GM18858 (cell line): ENCODE measurements around the gene IQCK.

ENCODE experiments used
- ATAC-seq: cut with Tn5 transposase; IDR thresholded peaks from one replicate; pipeline ENCODE4 v1.9.1; 2021; ENCODE audit not compliant: unreplicated experiment

Gene IQCK

GRCh38 chr16:19830902-19831560 is 113.0 kb downstream of the IQCK start:
- ATAC-seq: no peak

- ATAC-seq: no peak
Observed at GRCh38 chr16:19831678-19832077, 113.6 kb downstream of the IQCK start.

DNA sequence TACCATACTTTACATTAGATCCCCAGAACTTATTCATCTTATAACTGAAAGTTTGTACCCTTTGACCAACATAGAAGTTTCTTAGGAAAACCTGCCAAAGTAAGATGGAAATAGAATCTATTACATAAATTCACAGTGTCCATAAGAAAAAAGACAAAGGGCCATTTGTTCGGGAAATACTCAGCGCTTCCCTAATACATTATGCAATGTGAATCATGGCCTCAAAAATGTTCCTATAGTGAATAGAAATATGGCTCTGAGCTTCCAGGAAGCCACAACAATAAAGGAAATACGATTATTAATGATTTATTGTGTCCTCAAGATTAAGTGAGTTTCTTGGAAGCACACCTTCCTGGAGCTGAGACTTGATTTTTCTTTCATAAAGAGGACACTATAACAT is 115.1 kb downstream of the IQCK start:
- ATAC-seq: no peak

DNA sequence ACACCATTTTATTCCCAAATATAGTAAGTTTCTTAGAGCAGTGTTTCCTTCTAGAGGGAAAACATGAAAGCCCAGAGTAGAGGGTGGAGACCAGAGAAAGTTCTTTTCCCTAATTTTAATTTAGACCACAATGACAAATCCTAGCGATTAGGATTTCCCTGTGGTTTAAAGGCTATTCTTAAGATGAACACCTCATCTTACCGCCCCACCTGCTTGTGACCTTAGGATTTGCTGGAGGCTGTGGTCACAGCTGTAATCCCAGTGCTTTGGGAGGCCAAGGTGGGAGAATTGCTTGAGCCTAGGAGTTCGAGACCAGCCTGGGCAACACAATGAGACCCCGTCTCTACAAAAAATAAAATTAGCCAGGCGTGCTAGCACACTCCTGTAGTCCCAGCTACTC is 115.5 kb downstream of the IQCK start:
- no peak for ATAC-seq

GRCh38 chr16:19835196-19835595 is 117.1 kb downstream of the IQCK start:
- no peak for ATAC-seq

- ATAC-seq: no peak
Observed at GRCh38 chr16:19835968-19836421, 117.9 kb downstream of the IQCK start.

DNA sequence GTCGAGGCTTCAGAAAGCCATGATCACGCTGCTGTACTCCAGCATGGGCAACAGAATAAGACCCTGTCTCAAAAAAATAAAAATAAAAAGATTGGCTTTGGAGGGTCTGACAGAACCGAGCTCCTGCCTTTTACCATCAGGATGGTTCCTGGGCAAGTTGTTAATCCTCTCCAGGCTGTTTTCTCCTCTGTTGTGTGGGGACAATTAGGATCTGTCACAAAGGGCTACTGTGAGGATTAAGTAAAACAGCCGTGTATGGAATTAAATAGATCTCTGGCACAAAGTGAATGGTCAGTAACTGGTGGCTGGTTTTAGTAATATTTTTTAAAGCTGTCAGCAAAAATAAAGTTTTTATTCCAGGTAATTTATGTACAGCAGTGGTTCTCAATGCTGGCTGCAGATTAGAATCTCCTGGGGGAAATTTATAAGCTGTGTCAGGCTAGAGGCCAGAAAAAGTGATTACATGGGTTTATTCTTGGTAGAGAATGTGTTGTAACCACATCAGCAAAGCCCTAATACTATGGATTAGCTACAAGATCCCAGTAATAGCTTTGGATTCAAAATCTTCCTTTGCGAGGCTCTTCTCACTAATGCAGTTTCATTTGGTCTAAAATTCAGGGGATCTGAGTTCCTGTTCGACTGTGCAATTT is 119.4 kb downstream of the IQCK start:
- no peak for ATAC-seq

GRCh38 chr16:19837984-19838707 is 120.1 kb downstream of the IQCK start:
- ATAC-seq: no peak

GRCh38 chr16:19840524-19841110 is 122.5 kb downstream of the IQCK start:
- no peak for ATAC-seq

- no peak for ATAC-seq
Observed at GRCh38 chr16:19841184-19841583, 123.1 kb downstream of the IQCK start.

DNA sequence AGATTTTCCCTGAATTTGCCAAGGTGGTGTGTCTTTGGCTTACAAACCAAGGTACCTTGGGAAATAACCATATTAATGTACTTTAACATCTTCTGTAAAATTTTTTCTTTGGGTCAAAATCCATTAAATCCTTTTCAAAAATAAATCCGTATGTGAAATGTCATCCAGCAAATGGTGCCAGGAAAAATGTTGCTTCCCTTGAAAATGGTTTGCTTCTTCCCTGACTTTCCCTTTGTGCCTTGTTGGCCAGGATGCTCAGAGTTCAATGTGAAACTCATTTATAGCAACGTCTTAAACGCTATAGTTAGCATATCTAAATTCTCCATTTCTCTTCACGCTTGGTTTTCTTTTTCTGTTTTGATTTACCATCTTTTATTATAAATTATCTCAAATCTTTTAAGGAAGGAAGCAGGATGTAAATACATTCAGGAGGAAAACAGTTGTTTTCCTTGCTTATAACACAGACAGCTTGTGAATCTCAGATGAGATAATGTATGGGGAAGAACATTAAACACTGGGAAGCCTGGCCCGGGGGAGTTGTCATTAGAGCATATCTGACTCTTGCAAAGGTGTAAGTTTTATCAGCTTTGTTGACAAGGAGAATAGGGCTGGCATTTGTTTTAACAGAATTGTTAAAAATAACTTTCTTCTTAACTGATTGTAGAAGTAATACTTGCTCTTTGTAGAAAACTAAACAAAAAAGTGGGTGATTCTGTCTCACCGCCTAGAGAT is 124.5 kb downstream of the IQCK start:
- no peak for ATAC-seq

- ATAC-seq: no peak
Observed at GRCh38 chr16:19843371-19843770, 125.3 kb downstream of the IQCK start.

- no peak for ATAC-seq
Observed at GRCh38 chr16:19844945-19845641, 127.0 kb downstream of the IQCK start.

- no peak for ATAC-seq
Observed at GRCh38 chr16:19846436-19846835, 128.4 kb downstream of the IQCK start.

GRCh38 chr16:19848756-19849155 is 130.7 kb downstream of the IQCK start:
- ATAC-seq: no peak

DNA sequence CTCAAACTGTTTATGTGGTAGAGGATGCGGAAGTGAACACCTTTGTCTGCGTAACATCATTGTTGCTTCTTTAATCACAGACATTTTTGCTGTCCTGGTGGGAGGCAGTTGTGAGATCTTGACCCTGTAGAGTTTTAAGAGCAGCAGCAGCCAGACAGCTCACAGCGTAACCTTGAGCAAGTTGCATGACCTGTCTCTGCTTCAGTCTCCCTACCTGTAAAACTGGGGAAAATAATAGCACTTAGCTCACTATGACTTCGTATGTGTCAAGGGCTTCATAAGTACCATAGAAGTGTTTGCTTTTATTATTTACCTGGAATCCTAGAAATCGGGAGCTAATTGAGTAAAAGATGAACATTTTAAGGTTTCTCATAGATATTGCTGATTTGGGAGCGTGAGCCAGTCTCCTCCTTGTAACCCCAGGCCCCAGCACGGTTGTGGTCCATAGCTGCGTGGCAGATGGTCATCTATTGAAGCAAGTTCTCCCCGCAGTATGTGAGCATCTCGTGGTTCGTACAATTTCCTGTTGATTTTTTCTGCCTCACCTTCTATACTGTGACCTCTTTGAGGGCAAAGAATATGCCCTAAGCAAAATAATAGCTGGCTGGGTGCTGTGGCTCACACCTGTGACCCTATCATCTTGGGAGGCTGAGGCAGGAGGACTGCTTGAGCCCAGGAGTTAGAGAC is 132.2 kb downstream of the IQCK start:
- ATAC-seq: no peak

DNA sequence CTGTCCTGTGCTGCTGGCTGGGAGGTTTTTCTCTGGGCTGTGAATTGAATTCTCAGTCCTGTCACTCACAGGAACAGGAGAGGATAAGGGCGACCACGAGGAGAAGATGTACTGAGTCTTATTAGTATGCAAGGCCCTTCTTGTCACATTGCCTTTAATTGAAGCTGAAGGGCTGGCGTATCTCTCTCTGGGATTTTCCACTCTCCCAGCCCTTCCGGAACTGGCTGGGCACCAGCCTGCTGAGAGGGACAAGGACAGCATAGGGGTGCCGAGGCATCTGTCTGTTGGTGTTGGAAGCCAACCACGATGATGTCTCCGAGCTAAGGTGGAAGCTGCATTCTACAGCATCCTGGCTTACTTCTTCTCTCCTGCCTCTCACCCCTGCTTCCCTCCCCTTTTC is 133.4 kb downstream of the IQCK start:
- ATAC-seq: no peak

GRCh38 chr16:19853132-19853741 is 135.2 kb downstream of the IQCK start:
- ATAC-seq: no peak

DNA sequence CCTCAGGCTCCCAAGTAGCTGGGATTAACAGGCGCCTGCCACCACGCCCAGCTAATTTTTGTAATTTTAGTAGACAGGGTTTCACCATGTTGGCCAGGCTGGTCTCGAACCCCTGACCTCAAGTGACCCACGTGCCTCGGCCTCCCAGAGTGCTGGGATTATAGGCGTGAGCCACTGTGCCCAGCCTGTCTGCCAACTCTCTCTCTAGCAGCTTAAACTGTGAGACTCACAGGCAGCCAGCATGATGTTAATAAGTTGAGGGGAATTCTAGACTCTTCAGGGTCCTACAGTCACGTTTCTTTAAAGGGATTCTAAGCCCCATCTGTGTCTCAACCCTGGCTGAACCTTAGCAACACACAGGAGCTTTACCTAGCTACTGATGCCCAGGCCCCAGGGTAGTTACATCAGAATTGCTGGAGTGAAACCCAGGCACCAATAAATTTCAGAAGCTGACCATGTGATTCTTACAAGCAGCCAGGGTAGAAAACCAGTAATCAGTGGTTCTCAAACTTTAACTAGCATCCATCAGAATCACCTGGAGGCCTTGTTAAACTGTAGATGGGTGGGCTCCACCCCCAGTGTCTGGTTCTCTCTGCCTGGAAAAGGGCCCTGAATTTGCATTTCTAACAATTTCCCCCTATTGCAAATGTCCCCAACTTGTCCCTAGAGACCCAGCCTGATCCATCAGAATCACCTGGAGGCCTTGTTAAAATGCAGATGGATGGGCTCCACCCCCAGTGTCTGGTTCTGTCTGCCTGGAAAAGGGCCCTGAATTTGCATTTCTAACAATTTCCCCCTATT is 135.9 kb downstream of the IQCK start:
- ATAC-seq: no peak
